HG03442 (cell line): ENCODE data around the gene TES.
"Not testable (repeated sequence)": the region's sequence is repeated elsewhere in the genome, so short reads cannot be mapped to it uniquely, and the experiment has no call there.

Source experiments
- ATAC-seq: cut with Tn5 transposase; IDR thresholded peaks from one replicate; pipeline ENCODE4 v1.9.1; 2021; ENCODE audit warnings: mild to moderate bottlenecking, moderate library complexity; ENCODE audit not compliant: unreplicated experiment

Gene TES, protein sequence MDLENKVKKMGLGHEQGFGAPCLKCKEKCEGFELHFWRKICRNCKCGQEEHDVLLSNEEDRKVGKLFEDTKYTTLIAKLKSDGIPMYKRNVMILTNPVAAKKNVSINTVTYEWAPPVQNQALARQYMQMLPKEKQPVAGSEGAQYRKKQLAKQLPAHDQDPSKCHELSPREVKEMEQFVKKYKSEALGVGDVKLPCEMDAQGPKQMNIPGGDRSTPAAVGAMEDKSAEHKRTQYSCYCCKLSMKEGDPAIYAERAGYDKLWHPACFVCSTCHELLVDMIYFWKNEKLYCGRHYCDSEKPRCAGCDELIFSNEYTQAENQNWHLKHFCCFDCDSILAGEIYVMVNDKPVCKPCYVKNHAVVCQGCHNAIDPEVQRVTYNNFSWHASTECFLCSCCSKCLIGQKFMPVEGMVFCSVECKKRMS

DNA sequence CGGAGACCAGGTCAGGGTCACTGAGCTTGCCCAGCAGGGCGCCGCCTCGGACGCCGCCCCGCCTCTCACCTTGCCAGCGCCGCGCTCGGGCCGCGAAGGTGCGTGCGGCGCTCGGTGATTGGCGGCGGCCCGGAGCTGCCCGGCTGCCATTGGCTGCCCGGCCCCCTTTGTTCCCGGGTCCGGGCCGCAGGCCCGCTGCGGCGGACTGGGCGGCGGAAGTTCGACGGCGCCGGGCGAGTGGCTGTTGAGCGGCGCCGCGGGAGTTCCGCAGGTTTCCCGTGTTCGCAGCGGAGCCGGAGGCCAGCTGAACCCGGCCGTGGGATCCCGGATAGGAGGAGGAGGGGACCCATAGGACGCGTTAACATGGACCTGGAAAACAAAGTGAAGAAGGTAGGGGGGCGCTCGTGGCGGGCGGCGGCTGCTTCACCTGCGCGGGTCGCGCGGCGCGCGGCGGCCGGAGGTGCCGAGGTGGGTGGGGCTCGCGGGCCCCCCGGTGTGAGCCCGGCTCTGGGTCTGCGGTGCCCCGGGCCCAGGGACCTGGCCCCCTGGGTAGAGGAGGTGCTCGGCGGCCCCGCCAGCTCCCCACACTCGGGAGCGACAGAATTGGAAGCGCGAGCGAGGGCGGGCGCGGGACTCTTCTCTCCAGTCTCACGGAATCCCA lies at the start of gene TES:
TSS of gene TES (plus strand) at position 195 of the 661 bp plus-strand sequence. CDS start at position 364, 169 bp downstream.
- ATAC-seq, result peak; percentile 82

GRCh38 chr7:116161728-116162127 lies 48.6 kb upstream of the TES start:
- ATAC-seq, result no peak

DNA sequence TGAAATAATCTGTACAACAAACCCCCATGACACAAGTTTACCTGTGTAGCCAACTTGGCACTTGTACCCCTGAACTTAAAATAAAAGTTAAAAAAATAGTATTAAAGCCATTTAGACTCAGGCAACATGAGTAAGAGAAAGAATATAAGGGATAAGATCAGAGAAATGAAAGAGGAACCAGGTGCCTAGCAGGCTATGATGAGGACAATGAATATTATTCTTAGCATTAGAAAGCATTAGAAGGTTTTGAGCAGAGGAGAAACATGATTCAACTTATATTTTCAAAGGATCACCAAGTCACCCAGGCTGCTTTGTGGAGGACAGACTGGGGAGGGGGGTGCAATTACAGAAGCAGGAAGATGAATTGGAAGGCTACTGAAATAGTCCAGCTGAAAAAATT lies 48.1 kb upstream of the TES start:
- ATAC-seq, result peak; percentile 34

GRCh38 chr7:116162992-116163391 lies 47.3 kb upstream of the TES start:
- no peak for ATAC-seq

GRCh38 chr7:116164552-116165306 lies 45.6 kb upstream of the TES start:
- no peak for ATAC-seq

DNA sequence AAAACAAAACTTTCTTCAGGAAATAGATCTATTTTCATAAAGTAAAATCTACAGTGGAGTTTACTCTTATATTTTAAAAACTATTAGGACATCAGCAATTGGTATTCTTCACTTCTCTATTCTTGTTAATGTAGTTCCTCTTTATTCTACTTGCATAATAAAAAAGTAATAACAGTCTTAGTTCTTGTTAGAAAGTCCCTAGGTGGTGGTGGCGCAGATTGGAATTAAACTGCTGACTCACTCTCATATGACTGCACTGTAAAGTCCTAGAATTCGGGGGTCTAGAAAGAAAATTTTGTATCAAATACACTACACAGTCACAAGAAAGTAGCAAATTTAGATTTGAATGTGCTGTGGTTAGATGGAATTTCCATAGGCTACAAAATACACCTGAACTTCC lies 44.6 kb upstream of the TES start:
- peak; percentile 67 for ATAC-seq

DNA sequence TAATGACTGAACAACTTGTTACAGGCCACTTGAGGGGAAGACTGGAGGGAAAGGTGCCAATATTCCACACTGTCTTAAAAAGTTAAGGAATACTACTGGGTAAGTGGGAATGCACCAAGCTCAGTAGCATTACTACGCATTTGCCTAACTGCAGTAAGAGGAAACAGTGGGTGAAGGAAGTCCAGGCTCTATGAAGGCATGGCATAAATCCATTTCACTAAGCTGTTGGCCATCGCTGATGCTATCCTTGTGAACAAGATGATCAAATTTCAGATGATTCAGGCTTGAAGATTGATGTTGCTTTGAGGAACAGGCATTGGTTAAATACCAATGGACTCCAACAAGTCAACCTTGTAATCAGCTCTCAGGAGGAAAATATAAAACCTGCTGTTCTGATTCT lies 44.2 kb upstream of the TES start:
- no peak for ATAC-seq

- ATAC-seq, result no peak
These were observed 43.2 kb upstream of the TES start for GRCh38 chr7:116167177-116167576.

DNA sequence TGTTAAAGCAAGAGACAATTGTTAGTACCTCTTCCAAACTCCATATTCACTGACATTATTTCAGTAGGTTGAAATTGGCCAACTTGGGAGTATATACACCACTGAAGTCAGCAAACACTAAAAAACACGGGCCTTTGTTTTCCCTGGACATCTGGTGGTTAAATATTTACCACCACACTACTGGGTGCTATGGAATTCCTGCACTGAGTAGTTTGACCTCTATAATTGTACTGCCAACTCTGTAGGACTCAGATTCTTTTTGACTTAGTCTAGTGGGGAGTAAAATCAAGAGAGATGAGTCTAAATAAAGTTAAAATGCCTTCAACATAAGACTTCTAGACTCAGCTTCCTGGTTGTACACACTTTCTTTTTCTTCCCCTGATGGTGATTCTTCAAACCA lies 41.3 kb upstream of the TES start:
- ATAC-seq, result no peak

DNA sequence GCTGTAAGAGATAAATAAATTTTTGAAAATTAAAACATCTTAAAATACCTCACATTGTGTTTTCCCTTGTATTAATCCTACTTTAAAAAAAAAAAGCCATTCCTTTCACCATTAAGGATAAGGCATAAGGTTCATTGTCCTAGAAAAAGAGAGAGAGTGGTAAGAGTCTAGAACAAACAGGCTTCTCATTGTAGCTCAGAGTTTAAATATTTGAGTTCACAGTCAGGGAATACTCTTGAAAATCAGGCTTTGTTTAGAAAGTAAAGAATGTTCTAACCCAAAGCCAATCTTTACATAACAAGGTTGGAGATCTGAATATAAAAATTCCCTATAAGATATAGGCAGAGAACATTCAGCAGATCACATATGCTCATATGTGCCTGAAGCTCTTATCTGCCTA lies 40.2 kb upstream of the TES start:
- no peak for ATAC-seq

- ATAC-seq, result no peak
These were observed 39.2 kb upstream of the TES start for GRCh38 chr7:116171094-116171493.

- no peak for ATAC-seq
These were observed 38.0 kb upstream of the TES start for GRCh38 chr7:116172353-116172752.

- ATAC-seq, result no peak
These were observed 37.0 kb upstream of the TES start for GRCh38 chr7:116173051-116174028.

DNA sequence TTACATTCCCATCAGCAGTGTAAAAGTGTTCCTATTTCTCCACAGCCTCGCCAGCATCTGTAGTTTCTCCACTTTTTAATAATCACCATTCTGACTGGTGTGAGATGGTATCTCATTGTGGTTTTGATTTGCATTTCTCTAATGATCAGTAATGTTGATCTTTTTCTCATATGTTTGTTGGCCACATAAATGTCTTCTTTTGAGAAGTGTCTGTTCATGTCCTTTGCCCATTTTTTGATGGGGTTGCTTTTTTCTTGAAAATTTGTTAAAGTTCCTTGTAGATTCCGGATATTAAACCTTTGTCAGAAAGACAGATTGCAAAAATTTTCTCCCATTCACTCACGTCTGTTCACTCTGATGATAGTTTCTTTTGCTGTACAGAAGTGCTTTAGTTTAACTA lies 35.2 kb upstream of the TES start:
- ATAC-seq, result not testable (repeated sequence)

DNA sequence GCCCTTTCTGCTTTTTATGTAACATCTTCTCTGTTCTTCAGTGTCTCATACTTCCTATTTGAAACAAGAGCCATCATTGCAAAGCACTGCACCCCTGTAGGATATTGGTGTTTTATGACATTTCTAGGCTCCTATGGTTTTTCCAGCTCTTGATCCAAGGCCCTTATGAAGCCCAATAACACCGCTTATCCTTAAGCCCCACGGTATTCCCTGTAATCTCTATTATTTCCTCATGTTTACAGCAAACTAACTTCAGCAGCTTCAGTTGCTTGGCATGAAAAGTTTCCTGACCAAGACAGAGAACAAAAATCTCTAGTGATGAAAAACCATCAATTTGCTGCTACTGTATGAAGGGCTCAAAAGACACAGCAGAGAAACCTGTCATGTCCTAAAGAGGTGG lies 34.1 kb upstream of the TES start:
- no peak for ATAC-seq

GRCh38 chr7:116177009-116177408 lies 33.3 kb upstream of the TES start:
- ATAC-seq, result no peak

GRCh38 chr7:116180302-116180701 lies 30.0 kb upstream of the TES start:
- ATAC-seq, result peak; percentile 94

DNA sequence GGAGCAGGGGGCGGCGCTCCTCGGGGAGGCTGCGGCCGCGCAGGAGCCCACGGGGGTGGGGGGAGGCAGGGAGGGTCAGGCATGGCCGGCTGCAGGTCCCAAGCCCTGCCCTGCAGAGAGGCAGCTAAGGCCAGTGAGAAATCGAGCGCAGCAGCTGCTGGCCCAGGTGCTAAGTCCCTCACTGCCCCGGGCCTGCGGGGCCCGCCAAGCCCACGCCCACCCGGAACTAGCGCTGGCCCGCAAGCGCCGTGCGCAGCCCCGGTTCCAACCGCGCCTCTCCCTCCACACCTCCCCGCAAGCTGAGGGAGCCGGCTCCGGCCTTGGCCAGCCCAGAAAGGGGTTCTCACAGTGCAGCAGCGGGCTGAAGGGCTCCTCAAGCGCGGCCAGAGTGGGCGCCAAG lies 28.3 kb upstream of the TES start:
- no peak for ATAC-seq

- ATAC-seq, result no peak
These were observed 24.9 kb upstream of the TES start for GRCh38 chr7:116185450-116185849.

DNA sequence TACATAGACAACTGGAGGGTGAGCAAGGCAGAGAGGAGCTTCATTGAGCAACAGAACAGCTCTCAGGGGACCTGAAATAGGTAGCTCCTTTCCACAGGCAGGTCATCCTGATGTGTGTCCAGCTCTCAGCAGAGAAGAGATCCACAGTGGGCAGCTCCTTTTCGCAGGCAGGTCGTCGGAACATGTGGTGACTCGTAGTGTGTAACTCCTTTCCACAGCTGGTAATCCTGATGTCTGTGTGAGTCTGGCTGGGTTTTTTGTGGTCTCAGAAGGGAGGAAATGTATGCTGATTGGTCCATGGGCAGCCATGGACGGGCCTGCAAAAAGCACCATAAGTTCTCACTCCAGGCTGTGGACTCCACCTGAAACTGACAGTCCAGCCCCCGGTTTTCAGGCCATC lies 24.4 kb upstream of the TES start:
- ATAC-seq, result no peak

- ATAC-seq, result no peak
These were observed 22.9 kb upstream of the TES start for GRCh38 chr7:116187400-116187799.
